Muscle layer of colon (tissue), 2 donors: ENCODE measurements around the gene TRIM66.

ENCODE experiments used
- H3K27ac ChIP-seq: one replicate; pipeline ENCODE4 v1.7.0; 2013; ENCODE audit warnings: low read depth, mild to moderate bottlenecking, low read length, moderate library complexity
- H3K27me3 ChIP-seq, 2 donors: one replicate each; pipeline ENCODE4 v1.7.0; 2013; ENCODE audit warnings: low read length in 2 of 2, mild to moderate bottlenecking in 2 of 2; ENCODE audit not compliant: insufficient read depth in 2 of 2, control insufficient read depth in 1 of 2
- H3K36me3 ChIP-seq: one replicate; pipeline ENCODE4 v1.7.0; 2013; ENCODE audit warnings: mild to moderate bottlenecking, low read length; ENCODE audit not compliant: insufficient read depth
- H3K4me1 ChIP-seq: one replicate; pipeline ENCODE4 v1.7.0; 2013; ENCODE audit warnings: mild to moderate bottlenecking, low read length; ENCODE audit not compliant: insufficient read depth
- H3K4me3 ChIP-seq, 2 donors: one replicate each; pipeline ENCODE4 v1.7.0; 2013; ENCODE audit warnings: low read length in 2 of 2, low read depth in 1 of 2, mild to moderate bottlenecking in 1 of 2, moderate library complexity in 1 of 2
- H3K9ac ChIP-seq: one replicate; pipeline ENCODE4 v1.7.0; 2013; ENCODE audit warnings: low read length
- H3K9me3 ChIP-seq: one replicate; pipeline ENCODE4 v1.7.0; 2013; ENCODE audit warnings: mild to moderate bottlenecking, low read length
- donor health status: abdominal sarcoma.
- donor health status: Adenocarcinoma of cecum.

TRIM66 gene

DNA sequence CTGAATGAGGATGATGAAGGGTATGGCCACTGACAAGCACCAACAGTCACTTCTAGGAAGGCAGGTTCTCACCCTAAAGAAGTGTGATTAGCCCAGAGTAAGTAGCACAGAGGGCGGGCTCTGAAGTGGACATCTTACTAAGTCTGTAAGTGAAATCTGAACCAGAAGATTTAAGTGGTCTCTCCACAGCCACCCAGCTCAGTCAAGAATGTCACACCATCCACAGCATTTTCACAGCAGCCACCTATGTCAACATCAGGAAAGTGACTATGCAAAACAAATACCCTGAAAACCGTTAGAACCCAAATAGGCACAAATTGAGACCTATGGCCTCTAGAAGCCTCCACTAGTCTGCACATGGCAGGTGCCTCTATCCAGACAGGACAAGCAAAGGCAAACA lies 65.4 kb downstream of the TRIM66 start:
- no peak overlapping the region for H3K27ac ChIP-seq
- no peaks in the 10 kb centered on the region for H3K9me3 ChIP-seq
- peaks cover 9% of the 10 kb centered on the region for H3K36me3 ChIP-seq
- no peak overlapping the region for H3K9ac ChIP-seq
- no peaks in the 10 kb centered on the region for H3K4me1 ChIP-seq
- no peak overlapping the region for H3K4me3 ChIP-seq
- no peaks in the 10 kb centered on the region for H3K27me3 ChIP-seq

- no peak overlapping the region for H3K27ac ChIP-seq
- H3K9me3 ChIP-seq: no peaks in the 10 kb centered on the region
- H3K4me1 ChIP-seq: peaks cover 5% of the 10 kb centered on the region
- no peak overlapping the region for H3K4me3 ChIP-seq
- H3K36me3 ChIP-seq: peaks cover 9% of the 10 kb centered on the region
- H3K9ac ChIP-seq: no peak overlapping the region
- H3K27me3 ChIP-seq: no peaks in the 10 kb centered on the region
Measured at GRCh38 chr11:8615291-8616032, 67.0 kb downstream of the TRIM66 start.

- peaks cover 11% of the 10 kb centered on the region for H3K4me1 ChIP-seq
- H3K27me3 ChIP-seq: no peaks in the 10 kb centered on the region
- H3K36me3 ChIP-seq: peaks cover 9% of the 10 kb centered on the region
Measured at GRCh38 chr11:8614497-8614896, 68.0 kb downstream of the TRIM66 start.

DNA sequence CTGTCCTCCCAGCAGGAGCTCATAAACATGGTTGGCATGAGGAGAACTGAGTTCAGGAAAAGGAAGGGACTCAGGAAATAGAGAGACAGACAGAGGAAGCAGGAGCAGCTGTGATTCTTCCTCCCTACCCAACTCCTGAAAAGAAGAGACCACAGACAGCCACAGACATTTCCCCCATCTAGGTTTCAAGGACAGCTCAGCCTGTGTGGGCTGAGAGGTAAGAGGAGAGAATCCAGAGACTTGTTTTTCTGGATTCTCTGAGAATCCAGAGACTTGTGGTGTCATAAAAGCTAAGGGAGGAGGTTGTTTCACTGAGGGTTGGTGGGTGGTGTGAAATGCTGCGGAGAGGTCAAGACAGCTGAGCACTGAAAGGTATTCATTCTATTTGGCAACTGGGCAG lies 69.4 kb downstream of the TRIM66 start:
- Histone ChIP-seq H3K4me3 (no peak overlapping the region), H3K9me3 (no peaks in the 10 kb centered on the region), H3K36me3 (peaks cover 9% of the 10 kb centered on the region), H3K4me1 (peaks cover 11% of the 10 kb centered on the region), H3K27ac (no peak overlapping the region), H3K9ac (no peak overlapping the region), H3K27me3 (no peaks in the 10 kb centered on the region)

More at GRCh38 chr11:8614497-8614896, 68.0 kb downstream of the TRIM66 start:
- Histone ChIP-seq H3K9me3 (no peaks in the 10 kb centered on the region), H3K27ac (no peak overlapping the region), H3K9ac (no peak overlapping the region), H3K4me3 (no peak overlapping the region)

DNA sequence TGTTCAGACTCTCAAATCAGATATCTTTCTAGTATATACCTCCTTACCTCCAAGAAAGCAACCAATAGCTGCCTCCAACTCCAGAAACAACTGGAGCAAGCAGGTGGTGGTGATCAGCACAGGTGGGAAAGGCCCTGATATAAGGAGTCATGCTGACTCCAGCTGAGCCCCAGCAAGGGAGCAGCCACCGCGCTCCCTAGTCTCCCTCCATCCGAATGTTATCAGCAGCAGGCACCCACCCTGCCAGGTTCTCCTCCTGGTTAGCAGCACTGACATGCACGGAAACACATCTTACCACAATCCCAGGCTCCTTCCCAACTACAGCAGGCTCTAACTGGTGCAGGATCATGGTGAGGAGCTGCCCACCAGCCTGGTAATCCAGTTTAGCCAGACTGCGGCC lies 69.9 kb downstream of the TRIM66 start:
- Histone ChIP-seq H3K4me3 (no peak overlapping the region), H3K36me3 (peaks cover 6% of the 10 kb centered on the region), H3K27me3 (no peaks in the 10 kb centered on the region), H3K27ac (no peak overlapping the region), H3K9ac (no peak overlapping the region), H3K9me3 (no peaks in the 10 kb centered on the region), H3K4me1 (peaks cover 11% of the 10 kb centered on the region)

- Histone ChIP-seq H3K27ac (no peak overlapping the region), H3K27me3 (no peaks in the 10 kb centered on the region), H3K9me3 (no peaks in the 10 kb centered on the region)
Measured at GRCh38 chr11:8610532-8611116, 71.8 kb downstream of the TRIM66 start.

GRCh38 chr11:8608652-8609051 lies 73.8 kb downstream of the TRIM66 start:
- Histone ChIP-seq H3K9me3 (no peaks in the 10 kb centered on the region), H3K36me3 (no peaks in the 10 kb centered on the region), H3K4me1 (peaks cover 11% of the 10 kb centered on the region), H3K4me3 (no peak overlapping the region), H3K27me3 (no peaks in the 10 kb centered on the region), H3K9ac (no peak overlapping the region), H3K27ac (no peak overlapping the region)

More at GRCh38 chr11:8610532-8611116, 71.8 kb downstream of the TRIM66 start:
- Histone ChIP-seq H3K9ac (no peak overlapping the region), H3K4me1 (peaks cover 11% of the 10 kb centered on the region), H3K4me3 (no peak overlapping the region), H3K36me3 (no peaks in the 10 kb centered on the region)

DNA sequence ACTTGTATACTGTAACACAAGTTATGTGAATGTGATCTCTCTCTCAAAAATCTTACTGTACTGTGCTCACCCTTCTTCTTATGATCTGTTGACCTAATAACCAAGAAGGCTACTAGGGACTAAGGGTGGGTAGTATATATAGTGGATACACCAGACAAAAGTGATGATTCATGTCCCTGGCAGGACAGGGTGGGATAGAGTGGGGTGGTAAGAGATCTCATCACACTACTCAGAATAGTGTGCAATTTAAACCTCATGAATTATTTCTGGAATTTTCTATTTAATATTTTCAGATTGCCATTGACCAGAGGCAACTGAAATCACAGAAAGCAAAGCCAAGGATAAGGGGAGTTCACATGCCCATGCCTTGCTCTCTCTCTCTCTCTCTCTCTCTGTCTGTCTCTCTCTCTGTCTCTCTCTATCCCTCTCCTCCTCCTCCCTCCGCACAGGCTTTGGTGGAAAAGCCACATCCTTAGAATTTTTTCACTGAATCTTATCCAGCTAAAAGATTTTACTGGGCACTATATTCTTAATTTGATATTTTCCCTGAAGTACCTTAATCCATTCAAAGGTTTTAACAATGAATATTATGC lies 76.4 kb downstream of the TRIM66 start:
- Histone ChIP-seq H3K4me1 (peaks cover 9% of the 10 kb centered on the region), H3K9ac (no peak overlapping the region), H3K27me3 (no peaks in the 10 kb centered on the region), H3K9me3 (no peaks in the 10 kb centered on the region), H3K36me3 (no peaks in the 10 kb centered on the region), H3K27ac (no peak overlapping the region), H3K4me3 (no peak overlapping the region)

DNA sequence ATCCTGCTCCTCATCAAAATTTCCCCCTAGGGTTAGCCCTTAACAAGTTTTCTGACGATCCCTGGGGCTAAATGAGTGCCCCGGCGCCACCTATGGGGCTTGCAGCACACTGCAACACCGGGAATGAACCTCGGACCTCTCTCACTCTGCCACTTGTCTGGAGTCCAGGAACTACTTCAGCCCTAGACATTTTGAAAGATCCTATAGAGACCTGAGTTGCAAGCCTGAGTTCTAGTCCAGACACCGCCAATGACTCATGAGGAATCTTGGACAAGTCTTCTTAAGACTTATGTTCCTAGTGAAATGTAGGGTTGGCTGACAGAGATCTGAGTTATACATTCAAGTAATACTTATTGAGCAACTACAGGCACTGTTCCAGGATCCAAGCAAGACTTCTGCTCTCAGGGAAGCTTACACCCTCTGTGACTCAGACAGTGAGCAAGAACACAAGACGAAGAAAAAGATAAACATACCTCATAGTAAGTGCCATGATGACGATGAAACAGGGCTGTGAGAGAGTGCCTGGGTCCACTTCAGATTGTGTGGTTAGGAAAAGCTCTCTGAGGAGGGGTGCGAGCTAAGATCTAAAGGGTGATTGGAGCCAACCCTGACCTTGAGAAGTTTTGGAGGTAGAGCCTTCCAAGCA lies 78.3 kb downstream of the TRIM66 start:
- H3K4me3 ChIP-seq: no peak overlapping the region
- no peaks in the 10 kb centered on the region for H3K4me1 ChIP-seq
- no peaks in the 10 kb centered on the region for H3K27me3 ChIP-seq
- H3K36me3 ChIP-seq: no peaks in the 10 kb centered on the region
- no peak overlapping the region for H3K9ac ChIP-seq
- no peaks in the 10 kb centered on the region for H3K9me3 ChIP-seq
- no peak overlapping the region for H3K27ac ChIP-seq

GRCh38 chr11:8603696-8604077 lies 78.8 kb downstream of the TRIM66 start:
- H3K36me3 ChIP-seq: no peaks in the 10 kb centered on the region
- no peaks in the 10 kb centered on the region for H3K27me3 ChIP-seq
- H3K4me3 ChIP-seq: no peak overlapping the region
- H3K9ac ChIP-seq: no peak overlapping the region
- H3K27ac ChIP-seq: no peak overlapping the region
- H3K9me3 ChIP-seq: no peaks in the 10 kb centered on the region
- no peaks in the 10 kb centered on the region for H3K4me1 ChIP-seq

GRCh38 chr11:8601376-8602133 lies 80.9 kb downstream of the TRIM66 start:
- no peaks in the 10 kb centered on the region for H3K36me3 ChIP-seq
- no peaks in the 10 kb centered on the region for H3K4me1 ChIP-seq
- H3K9ac ChIP-seq: no peak overlapping the region
- H3K4me3 ChIP-seq: no peak overlapping the region
- H3K27me3 ChIP-seq: no peaks in the 10 kb centered on the region
- H3K9me3 ChIP-seq: no peaks in the 10 kb centered on the region
- no peak overlapping the region for H3K27ac ChIP-seq
